DOHH2 (cell line): ENCODE results near the gene NXT1.

ENCODE experiments used
- H3F3A ChIP-seq: fragments of 200-600 bp; sonication (generic), shearing (Covaris generic); 2 replicates; pipeline ENCODE4 v1.6.0; 2016; ENCODE audit warnings: antibody characterized with exemption, mild to moderate bottlenecking; ENCODE audit not compliant: control insufficient read depth, insufficient read depth
- H3K27ac ChIP-seq: fragments of 200-600 bp; sonication (generic); 2 replicates; pipeline ENCODE4 v1.5.1; 2014; ENCODE audit warnings: low read depth, mild to moderate bottlenecking, low read length, moderate library complexity
- H3K27me3 ChIP-seq: fragments of 200-600 bp; sonication (generic); 2 replicates; pipeline ENCODE4 v1.6.1; 2014; ENCODE audit warnings: mild to moderate bottlenecking, low read length, mixed read lengths; ENCODE audit not compliant: control insufficient read depth
- H3K36me3 ChIP-seq: fragments of 200-600 bp; sonication (generic); 2 replicates; pipeline ENCODE4 v1.6.1; 2014; ENCODE audit warnings: mild to moderate bottlenecking, low read length, moderate library complexity, mixed read lengths; ENCODE audit not compliant: control insufficient read depth
- H3K4me1 ChIP-seq: fragments of 200-600 bp; sonication (generic); 2 replicates; pipeline ENCODE4 v1.6.1; 2014; ENCODE audit warnings: mild to moderate bottlenecking, low read length, mixed read lengths; ENCODE audit not compliant: control insufficient read depth
- H3K4me2 ChIP-seq: fragments of 200-600 bp; sonication (generic); 2 replicates; pipeline ENCODE4 v1.6.0; 2014; ENCODE audit warnings: mild to moderate bottlenecking, low read length, moderate library complexity
- H3K4me3 ChIP-seq: fragments of 200-600 bp; sonication (generic); 2 replicates; pipeline ENCODE4 v1.5.1; 2014; ENCODE audit warnings: mild to moderate bottlenecking, low read length, mixed read lengths
- H3K79me2 ChIP-seq: fragments of 200-600 bp; sonication (generic); 2 replicates; pipeline ENCODE4 v1.6.1; 2014; ENCODE audit warnings: mild to moderate bottlenecking, low read length, mixed read lengths; ENCODE audit not compliant: control insufficient read depth
- H3K9me2 ChIP-seq: fragments of 200-600 bp; sonication (generic); replicated peaks from 2 replicates; pipeline ENCODE4 v1.6.1; 2014; ENCODE audit warnings: mild to moderate bottlenecking, low read length, mixed read lengths; ENCODE audit not compliant: control insufficient read depth
- H3K9me3 ChIP-seq: fragments of 200-600 bp; sonication (generic); 2 replicates; pipeline ENCODE4 v1.6.1; 2014; ENCODE audit warnings: antibody characterized with exemption, low read length, mixed read lengths; ENCODE audit not compliant: control insufficient read depth, insufficient read depth
- H4K20me1 ChIP-seq: fragments of 200-600 bp; sonication (generic); 2 replicates; pipeline ENCODE4 v1.6.0; 2014; ENCODE audit warnings: low read depth, mild to moderate bottlenecking, antibody characterized with exemption, low read length, moderate library complexity; ENCODE audit not compliant: control insufficient read depth, insufficient read depth
- CTCF ChIP-seq: fragments of 200-600 bp; sonication (generic); IDR thresholded peaks from one replicate; pipeline ENCODE4 v1.5.1; 2014; ENCODE audit warnings: antibody characterized with exemption, mild to moderate bottlenecking, low read depth, low read length; ENCODE audit not compliant: poor library complexity, severe bottlenecking
- EZH2phosphoT487 ChIP-seq: fragments of 200-600 bp; sonication (generic); IDR thresholded peaks from 2 replicates; pipeline ENCODE4 v1.6.1; 2017; ENCODE audit warnings: borderline replicate concordance, mild to moderate bottlenecking, antibody characterized with exemption, low read length, moderate library complexity, mixed read lengths

NXT1 gene

GRCh38 chr20:23360531-23360930, 9.9 kb downstream of the NXT1 start:
- H3K4me3 ChIP-seq = peak overlapping the region; percentile 87

GRCh38 chr20:23361119-23361475, 10.5 kb downstream of the NXT1 start:
- Histone ChIP-seq H3K79me2 (peaks cover 61% of the 10 kb centered on the region), H3K9me2 (no peaks in the 10 kb centered on the region), H3K9me3 (no peaks in the 10 kb centered on the region), H3K27me3 (no peaks in the 10 kb centered on the region), H3K4me3 (peak overlapping the region; percentile 87), H4K20me1 (peaks cover 13% of the 10 kb centered on the region), H3K4me2 (peak overlapping the region; percentile 98), H3K36me3 (peaks cover 26% of the 10 kb centered on the region), H3K4me1 (peaks cover 53% of the 10 kb centered on the region), H3K27ac (peak overlapping the region; percentile 58), H3F3A (peaks cover 14% of the 10 kb centered on the region)
- no peak for TF ChIP-seq CTCF
- no peak for TF ChIP-seq EZH2phosphoT487

More at GRCh38 chr20:23360531-23360930, 9.9 kb downstream of the NXT1 start:
- Histone ChIP-seq H3K4me1 (peaks cover 52% of the 10 kb centered on the region), H3F3A (peaks cover 14% of the 10 kb centered on the region), H3K27me3 (no peaks in the 10 kb centered on the region), H3K4me2 (peak overlapping the region; percentile 98), H3K9me3 (no peaks in the 10 kb centered on the region), H3K9me2 (no peaks in the 10 kb centered on the region), H3K79me2 (peaks cover 61% of the 10 kb centered on the region), H4K20me1 (peaks cover 17% of the 10 kb centered on the region), H3K27ac (peak overlapping the region; percentile 58), H3K36me3 (peaks cover 26% of the 10 kb centered on the region)
- no peak for TF ChIP-seq CTCF
- TF ChIP-seq EZH2phosphoT487 = no peak

- TF ChIP-seq EZH2phosphoT487 = no peak
- Histone ChIP-seq H3K36me3 (peaks cover 30% of the 10 kb centered on the region), H3K27ac (peak within 1 kb of the TSS; percentile 58), H4K20me1 (peaks cover 16% of the 10 kb centered on the region), H3K4me2 (peak within 1 kb of the TSS; percentile 98), H3K27me3 (no peaks in the 10 kb centered on the region), H3K9me3 (no peaks in the 10 kb centered on the region), H3K4me1 (peaks cover 53% of the 10 kb centered on the region), H3K79me2 (peaks cover 65% of the 10 kb centered on the region), H3K4me3 (peak within 1 kb of the TSS; percentile 87), H3F3A (peaks cover 14% of the 10 kb centered on the region), H3K9me2 (no peaks in the 10 kb centered on the region)
Observed at GRCh38 chr20:23361476-23362391, 11.1 kb downstream of the NXT1 start, which contains the start of gene GZF1. GZF1 (plus strand) TSS chr20:23362182; CDS start chr20:23364384, 2,202 bp downstream.
